Hematopoietic multipotent progenitor cell (in vitro differentiated cells): ENCODE measurements around the gene CLEC17A. TPM values are rescaled to one million over a fixed set of nuclear protein-coding genes. Genes with fewer than 3 reads are reported as not detected.
"Not testable (repeated sequence)": the region's sequence is repeated elsewhere in the genome, so short reads cannot be mapped to it uniquely, and the experiment has no call there.

Experiments used
- DNase-seq, 3 donors: peaks; one replicate each; pipeline ENCODE4 v3.0.0-alpha.2; 2011 to 2015; ENCODE audit warnings: low read depth in 2 of 3, low spot score in 2 of 3
- total RNA-seq: library from RNA; depleted of rRNA; stranded (reverse); fragments of >200 nt; gene quantifications from one replicate; pipeline ENCODE4 v1.2.3, GENCODE V29; 2012

CLEC17A gene
- total RNA-seq, 1 donor: 0.81 TPM

DNA sequence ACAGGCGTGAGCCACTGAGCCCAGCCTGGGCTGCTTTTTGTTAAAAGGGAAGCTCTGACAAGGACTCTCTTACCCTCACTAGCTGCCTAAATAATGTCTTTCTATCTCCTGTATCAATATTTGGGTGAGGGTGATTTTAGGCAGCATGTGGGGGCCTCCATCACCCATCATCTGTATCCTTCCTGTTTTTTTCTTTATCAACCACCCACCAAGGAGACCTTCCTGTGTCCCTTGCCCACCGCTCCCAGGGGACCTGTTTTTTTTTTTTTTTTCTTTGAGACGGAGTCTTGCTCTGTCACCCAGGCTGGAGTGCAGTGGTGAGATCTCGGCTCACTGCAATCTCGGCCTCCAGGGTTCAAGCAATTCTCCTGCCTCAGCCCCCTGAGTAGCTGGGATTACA is 5.6 kb upstream of the CLEC17A start:
- DNase-seq: no peak

- no peak for DNase-seq
Measured at GRCh38 chr19:14577885-14578427, 4.9 kb upstream of the CLEC17A start.

- DNase-seq: no peak
Measured at GRCh38 chr19:14580623-14581237, 2.2 kb upstream of the CLEC17A start.

- DNase-seq: not testable (repeated sequence)
Measured at GRCh38 chr19:14584372-14584771, 1.5 kb downstream of the CLEC17A start.

GRCh38 chr19:14585187-14585586 is 2.3 kb downstream of the CLEC17A start:
- DNase-seq: not testable (repeated sequence)

GRCh38 chr19:14589433-14589832 is 6.5 kb downstream of the CLEC17A start:
- not testable (repeated sequence) for DNase-seq

DNA sequence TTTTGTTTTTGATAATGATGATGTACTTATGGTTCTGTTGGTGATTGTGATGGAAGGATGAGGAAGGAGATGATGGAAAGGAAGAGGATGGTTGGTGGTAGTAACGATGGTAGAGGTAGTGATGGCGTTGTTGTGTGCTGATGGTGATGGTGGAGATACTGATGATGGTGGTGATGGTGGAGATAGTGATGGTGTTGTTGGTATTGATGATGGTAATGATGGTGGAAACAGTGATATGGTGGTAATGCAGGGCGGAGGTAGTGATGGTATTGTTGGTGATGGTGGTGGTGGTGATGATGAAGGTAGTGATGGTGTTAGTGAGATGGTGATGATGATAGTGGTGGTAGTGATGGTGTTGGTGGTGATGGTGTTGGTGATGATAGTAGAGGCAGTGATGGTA is 12.7 kb downstream of the CLEC17A start:
- DNase-seq: no peak

DNA sequence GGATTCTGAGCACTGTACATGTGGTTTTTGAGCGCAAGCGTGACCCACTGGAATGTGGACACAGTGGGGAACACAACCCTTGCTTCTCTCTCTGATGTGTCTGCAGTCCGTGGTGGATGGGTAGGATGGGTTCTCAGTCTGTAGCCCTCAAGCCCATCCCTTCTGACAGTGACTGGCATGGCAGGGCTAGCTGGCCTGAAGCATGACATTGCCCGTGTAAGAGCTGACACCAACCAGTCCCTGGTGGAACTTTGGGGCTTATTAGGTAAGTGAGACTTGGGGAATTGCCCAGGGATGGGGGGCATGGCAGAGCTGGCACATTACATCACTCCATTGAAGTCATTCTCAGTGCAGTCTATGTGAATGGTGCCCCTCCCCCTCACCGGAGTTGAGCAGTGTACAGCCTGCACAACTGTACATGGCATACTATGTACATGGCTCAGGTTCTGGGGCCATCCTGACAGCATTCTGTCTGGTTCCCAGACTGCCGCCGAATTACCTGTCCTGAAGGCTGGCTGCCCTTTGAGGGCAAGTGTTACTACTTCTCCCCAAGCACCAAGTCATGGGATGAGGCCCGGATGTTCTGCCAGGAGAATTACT is 16.8 kb downstream of the CLEC17A start:
- no peak for DNase-seq

DNA sequence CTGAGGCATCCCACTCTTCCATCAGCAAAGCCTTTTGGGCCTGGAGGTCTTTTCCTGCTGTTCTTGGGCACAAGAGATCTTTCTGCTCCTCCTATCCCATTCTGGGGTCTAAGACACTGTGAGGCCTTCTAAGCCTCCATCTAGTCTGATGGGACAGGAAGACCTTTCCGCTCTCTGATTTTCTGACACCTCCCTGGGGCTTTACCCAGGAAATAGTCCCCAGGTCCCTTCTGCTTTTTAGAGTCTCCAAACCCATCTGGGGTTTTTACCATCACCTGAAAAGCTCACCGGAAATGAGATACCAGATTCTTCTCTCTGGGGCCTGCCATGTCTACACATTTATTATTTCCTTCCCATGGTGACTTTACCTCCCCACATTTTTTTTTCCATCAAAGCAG is 21.1 kb downstream of the CLEC17A start:
- no peak for DNase-seq

GRCh38 chr19:14606627-14607026 is 23.7 kb downstream of the CLEC17A start:
- DNase-seq: no peak

GRCh38 chr19:14611051-14611450 is 28.2 kb downstream of the CLEC17A start:
- no peak for DNase-seq

DNA sequence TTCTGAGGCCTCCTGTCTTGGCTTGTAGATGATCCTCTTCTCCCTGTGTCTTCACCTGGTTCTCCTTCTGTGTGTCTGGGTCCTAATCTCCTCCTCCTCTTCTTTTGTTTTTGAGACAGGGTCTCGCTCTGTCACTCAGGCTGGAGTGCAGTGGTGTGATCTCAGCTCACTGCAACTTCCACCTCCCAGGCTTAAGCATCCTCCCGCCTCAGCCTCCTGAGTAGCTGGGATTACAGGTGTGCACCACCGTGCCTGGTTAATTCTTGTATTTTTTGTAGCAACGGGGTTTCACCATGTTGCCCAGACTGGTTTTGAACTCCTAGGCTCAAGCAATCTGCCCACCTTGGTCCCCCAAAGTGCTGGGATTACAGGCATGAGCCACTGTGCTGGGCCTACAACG is 29.4 kb downstream of the CLEC17A start:
- not testable (repeated sequence) for DNase-seq

GRCh38 chr19:14612657-14613056 is 29.8 kb downstream of the CLEC17A start:
- DNase-seq: no peak

DNA sequence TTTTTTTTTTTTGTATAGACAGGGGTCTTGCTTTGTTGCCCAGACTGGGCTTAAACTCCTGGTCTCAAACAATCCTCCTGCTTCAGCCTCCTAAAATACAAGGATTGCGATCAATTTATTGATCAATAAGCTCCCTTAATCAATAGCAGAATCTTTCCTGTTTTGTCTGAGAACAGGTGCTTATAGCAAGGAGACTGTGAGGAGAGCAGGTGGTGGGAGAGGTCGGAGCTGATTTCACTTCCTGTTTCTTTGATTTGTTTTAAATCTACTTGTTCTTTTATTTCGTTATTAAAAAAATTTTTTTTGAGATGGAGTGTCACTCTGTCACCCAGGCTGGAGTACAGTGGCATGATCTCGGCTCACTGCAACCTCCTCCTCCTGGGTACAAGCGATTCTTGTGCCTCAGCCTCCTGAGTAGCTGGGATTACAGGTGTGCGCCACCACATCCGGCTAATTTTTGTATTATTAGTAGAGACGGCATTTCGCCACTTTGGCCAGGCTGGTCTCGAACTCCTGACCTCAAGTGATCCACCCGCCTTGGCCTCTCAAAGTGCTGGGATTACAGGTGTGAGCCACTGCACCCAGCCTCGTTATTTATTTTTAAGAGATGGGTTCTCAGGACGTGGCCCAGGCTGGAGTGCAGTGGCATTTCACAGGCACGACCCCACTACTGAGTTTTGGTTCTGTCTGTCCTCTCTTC is 30.7 kb downstream of the CLEC17A start:
- DNase-seq: peak in 1 of 3 donors; percentile 17

- peak in 2 of 3 donors; percentile 87 to 88 for DNase-seq
Measured at GRCh38 chr19:14614099-14614412, 31.2 kb downstream of the CLEC17A start.

- DNase-seq: no peak
Measured at GRCh38 chr19:14615623-14616022, 32.7 kb downstream of the CLEC17A start.

- no peak for DNase-seq
Measured at GRCh38 chr19:14616407-14616806, 33.5 kb downstream of the CLEC17A start.

- no peak for DNase-seq
Measured at GRCh38 chr19:14619404-14619803, 36.5 kb downstream of the CLEC17A start.

DNA sequence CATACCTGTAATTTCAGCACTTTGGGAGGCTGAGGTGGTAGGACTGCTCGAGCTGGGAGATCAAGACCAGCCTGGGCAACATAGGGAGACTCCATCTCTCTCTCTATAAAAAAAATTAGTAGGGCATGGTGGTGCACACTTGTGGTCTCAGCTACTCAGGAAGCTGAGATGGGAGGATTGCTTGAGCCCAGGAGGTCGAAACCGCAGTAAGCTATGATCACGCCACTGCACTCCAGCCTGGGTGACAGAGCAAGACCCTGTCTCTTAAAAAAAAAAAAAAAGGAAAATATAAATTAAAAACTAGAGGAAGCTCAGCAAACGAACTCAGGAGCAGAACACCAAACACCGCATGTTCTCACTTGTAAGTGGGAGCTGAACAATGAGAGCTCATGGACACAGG is 41.6 kb downstream of the CLEC17A start:
- not testable (repeated sequence) for DNase-seq

- no peak for DNase-seq
Measured at GRCh38 chr19:14629557-14629956, 46.7 kb downstream of the CLEC17A start.

DNA sequence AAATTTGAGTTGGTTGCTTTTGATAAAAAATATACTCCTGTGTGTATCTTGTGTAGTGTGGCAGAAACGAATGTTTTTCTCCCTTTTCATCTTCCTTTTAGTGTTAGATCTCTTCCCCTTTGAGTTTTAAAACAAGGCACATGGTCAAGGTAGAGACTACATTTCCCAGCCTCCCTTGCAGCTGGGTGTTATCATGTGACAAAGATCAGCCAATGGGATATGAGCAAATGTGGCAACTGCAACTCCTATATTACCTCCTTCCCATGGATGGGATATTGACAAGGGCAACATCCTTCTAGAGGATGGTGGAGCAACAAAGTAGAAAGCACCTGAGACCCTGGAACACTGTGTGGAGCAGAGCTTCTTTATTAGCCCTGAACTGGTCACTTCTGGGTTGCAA is 49.4 kb downstream of the CLEC17A start:
- peak in 2 of 3 donors; percentile 29 to 48 for DNase-seq
